ENCODE measurements around the gene NDUFB8.

DNA sequence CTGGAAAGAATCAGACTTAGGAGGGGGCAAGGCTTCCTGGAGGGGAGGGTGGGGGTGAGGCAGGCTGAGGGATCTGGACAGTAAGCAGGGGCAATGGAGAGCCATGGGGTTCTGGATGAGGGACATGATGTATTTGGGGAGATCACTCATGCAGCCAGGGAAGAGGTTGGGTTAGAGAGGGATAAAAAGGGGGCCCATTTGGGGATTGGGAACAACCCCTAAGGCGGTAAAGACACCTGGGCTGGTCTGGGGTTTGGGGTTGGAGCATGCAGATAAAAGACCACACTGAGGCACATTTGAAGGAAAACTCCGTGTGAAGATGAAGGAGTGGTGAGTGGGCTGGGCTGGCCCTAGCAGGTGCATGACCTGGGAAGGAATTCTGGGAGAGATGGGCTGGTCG is 36.9 kb upstream of the NDUFB8 start:
- TF ChIP-seq CTCF (IDR thresholded peaks at IDR 0.05; ENCODE audit: low read depth, low read length) (no peak), POLR2A (IDR thresholded peaks at IDR 0.05; ENCODE audit: extremely low read depth, insufficient read length) (no peak)
